HG03060 (cell line): ENCODE measurements around the gene KTN1.

Experiments
- ATAC-seq: cut with Tn5 transposase; IDR thresholded peaks from one replicate; pipeline ENCODE4 v1.9.1; 2021; ENCODE audit warnings: low read depth, moderate number of reproducible peaks; ENCODE audit not compliant: unreplicated experiment

The KTN1 gene

DNA sequence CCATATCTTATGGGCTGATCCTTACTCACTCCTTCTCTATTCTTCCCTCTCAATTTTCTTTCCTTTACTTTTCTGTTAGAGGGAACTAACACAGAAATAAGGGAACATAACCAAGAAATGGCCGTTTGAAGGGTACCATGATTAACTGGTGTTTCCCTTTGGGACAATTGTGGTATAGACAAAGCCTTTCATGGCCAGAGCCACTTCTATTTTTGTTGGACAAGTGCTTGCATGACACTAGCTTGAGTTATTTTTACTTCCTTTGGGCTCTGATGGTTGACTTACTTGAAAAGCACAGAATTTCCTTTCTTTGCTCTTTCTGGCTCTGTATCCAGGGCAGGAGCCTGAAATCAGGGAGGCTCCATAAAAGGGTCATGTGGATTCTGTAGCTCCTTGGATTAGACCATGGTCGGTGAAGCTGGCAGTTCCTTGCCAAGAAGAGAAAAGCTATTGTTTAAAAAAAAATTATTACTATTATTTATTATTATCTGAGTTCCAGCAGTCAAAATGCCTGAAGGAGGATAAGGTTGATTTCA, 130.6 kb downstream of the KTN1 start:
- ATAC-seq = no peak

DNA sequence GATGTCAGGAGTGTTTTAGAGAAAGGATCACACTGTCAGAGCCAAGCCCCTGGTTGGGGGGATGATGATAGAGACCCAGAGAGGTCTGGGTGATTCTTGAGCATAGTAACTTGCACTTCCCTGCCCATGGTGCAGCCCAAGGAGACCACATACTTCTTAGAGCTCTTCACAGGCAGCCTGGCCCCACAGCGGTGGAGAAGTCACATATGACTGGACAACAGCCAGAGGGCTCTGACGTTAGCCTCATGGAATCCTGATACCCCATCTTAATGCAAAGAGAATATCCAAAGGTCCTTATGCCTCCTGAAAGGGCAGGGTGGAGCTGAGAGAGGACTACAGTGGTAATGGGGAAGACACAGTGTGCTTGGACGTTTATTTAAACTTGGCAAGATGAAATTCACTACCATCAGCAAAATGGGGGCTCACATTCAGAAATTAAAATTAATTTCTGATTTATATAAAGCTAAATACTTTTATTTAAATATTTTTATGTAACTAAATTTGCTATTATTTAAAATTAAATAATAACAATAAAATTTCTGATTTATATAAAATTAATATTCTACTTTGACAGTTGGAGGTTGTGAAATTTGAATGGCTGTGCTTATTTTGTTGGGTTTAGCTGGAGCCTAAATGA, 131.3 kb downstream of the KTN1 start:
- ATAC-seq = no peak

DNA sequence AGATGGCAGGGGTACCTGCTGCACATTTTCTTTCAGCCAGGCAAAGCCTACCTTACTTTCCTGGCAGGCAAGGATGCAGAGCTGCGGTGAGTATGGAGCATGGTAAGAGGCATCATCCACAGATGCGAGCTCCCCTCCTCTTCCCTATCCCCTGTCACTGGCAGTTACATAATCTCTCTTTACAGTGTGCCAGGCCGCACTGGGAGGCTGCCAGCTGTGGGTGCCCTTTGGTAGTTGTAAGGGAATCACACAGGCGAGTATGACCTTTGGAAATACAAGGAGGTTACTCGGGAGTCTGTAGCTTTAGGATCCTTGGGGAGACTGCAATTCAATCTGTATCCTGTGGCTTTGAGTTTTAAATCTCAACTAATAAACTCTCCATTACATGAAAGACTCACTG, 132.5 kb downstream of the KTN1 start:
- no peak for ATAC-seq

DNA sequence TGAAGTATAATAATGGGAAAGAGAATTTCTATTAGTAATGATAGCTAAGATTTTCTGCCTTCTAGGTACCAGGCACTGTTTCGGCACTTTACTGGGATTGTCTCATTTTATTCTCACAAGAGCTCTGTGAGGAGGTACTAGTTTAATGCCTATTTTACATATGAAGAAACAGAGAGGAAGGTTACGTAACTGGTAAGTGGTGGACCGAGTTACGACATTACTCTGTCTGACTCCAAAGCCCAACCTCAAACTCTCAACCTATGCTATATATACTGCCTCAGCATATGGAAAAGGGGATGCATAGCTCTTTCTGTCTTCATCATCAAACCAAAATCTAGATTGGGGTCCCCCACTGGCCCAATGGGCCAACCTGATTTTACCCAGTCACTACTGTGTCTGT, 133.5 kb downstream of the KTN1 start:
- no peak for ATAC-seq

DNA sequence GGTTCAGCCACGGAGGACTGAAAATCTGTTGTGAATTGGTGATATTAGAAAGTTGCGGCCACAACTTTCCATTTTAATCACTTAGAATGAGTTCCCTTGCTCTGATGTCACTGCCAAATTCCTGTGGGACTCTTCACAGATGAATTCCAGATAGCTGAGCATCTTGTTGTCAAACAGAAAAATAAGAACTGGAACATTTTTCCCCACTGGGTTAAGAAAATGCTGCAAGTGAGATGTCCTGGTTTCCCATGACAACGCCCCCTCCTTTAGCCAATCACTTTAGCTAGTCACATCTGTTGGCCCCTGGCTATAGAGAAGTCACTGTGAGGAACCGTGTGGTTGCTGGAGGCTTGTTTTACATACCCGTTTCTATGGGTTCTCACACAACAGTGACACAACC, 135.9 kb downstream of the KTN1 start:
- ATAC-seq = no peak

DNA sequence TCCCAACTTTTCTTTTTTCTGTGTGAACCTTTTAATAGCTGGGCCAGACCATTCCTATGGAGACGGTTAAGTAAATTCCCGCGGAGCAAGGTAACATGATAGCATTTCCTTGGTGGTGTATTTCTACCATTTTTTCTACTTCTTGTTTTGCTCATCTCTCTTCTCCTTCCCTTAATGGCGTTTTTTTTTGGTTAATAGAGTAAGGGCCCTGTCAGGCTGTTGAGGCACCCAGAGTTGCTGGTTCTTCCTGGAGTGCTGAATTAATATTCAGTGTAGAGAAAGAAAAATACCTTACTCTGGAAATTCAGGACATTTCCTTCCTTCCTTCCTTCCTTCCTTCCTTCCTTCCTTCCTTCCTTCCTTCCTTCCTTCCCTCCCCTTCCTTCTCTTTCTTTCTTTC, 137.6 kb downstream of the KTN1 start:
- ATAC-seq = no peak

DNA sequence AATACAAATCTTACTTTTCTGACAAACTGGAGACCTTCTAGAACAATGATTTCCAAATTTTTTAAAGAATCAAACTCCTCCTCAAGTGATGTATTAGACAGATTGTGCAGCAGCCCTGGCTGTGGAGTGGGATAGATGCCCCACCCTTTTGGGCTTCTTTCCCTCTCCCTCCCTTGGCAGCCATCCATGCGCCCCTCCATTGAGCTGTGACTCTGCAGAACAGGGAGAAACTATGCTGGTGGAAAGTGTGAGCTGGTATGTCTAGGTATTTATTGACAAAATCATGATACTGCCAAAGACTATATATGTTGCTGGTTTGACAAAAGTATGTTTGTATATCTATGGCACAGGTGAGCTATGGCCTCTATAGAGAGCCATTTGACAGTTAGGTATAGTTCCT, 138.5 kb downstream of the KTN1 start:
- no peak for ATAC-seq

DNA sequence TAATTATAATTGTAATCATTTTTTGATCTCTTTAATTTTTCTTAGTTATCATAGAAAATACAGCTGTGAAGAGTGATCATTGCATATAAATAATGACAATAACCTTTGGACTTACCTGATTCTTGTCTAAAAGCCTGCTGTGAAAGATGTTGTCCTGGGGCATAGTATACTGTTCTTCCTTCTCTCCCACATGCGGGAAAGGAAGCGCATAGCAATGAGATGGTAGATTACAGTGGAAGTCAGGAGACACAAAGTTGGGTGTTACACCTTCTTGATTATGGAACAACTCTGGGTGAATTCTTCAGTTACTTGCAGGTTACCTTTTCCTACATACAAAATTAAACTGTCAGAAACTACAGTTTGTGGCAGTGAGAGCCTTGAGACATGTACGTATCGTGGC, 140.8 kb downstream of the KTN1 start:
- ATAC-seq = no peak

DNA sequence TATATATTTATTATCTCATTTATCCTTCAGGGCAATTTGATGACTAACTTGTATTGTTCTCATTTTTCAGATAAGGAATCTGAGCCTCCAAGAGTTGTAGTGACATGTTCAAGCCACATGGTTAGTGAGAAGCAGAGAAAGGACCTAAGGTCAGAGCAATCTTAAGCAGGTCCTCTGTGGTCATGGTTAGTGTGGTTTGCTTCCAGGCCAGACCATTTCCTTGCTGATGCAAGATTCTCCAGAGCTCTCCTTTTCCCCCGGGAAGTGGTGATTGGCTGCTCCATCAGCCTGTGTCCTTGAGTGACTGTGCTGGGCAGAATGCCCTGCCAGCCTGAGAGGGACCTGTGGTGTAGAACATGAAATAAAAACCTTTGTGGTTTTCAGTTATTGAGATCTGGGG, 141.3 kb downstream of the KTN1 start:
- ATAC-seq = no peak

DNA sequence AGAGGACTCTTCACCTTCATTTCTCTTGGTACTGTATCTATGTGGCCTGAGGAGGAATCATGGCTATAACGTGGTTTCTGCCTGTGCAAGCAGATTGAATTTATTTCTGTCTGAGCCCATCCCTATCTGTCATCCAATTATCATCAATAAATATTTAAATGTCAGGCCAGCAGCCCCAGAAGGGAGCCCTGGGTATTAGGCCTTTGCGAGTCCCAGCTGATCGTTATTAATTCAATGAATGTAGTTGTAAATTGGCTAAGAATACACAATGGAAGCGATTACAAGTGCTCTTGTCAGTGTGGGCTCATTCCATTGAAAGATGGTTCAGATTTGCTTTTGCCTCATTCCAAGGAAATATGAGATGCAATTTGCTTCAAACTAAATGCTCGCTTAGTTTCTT, 142.0 kb downstream of the KTN1 start:
- ATAC-seq = no peak

DNA sequence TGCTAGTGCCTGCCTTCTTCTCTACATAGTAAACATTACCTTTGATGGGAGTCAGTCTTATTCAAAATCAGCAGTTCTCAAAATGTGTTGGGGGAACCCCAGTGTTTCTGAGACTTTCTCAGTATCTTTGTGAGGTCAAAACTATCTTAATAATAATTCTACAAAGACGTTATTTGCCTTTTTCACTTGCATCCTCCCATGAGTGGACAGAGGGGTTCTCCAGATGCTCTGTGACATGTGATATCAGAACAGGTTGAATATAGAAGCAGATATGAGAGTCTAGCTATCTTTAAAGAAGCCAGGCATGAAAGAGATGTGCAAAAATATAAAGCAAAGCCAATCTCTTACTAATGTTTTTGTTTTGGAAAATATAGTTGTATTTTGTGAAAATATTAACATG, 144.7 kb downstream of the KTN1 start:
- no peak for ATAC-seq

DNA sequence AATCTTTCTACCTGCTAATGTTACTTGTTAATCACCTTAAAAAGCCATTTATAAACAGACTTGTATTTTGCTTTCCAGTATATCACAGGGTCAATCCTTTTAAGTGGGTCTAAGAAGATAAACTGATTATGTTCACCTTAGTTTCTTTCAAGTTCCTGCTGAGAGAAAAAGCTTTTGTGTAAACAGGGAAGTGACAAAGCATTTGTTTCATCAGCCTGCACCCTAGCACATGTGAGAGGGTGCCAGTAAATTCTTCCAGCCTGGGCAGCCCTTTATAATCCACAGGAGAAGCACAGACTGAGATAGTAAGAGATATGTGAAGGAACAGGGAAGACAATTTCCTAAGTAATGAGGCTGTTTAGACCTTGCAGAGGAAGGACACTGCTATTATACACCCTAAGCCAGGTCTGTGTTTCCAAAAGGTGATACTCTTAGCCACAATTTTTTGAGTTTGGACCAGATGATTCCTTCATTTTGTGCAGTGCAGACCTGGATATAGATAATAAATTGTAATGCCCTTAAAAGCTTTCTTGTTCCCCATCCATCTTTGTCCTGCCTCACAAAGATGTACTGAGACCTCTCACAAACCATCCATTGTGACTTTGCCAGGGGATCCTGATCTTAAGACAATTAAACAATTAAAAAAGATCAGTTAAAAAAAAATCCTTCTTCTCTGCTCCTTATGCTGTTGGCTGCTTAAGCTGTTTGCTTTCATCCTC, 150.7 kb downstream of the KTN1 start:
- ATAC-seq = no peak

DNA sequence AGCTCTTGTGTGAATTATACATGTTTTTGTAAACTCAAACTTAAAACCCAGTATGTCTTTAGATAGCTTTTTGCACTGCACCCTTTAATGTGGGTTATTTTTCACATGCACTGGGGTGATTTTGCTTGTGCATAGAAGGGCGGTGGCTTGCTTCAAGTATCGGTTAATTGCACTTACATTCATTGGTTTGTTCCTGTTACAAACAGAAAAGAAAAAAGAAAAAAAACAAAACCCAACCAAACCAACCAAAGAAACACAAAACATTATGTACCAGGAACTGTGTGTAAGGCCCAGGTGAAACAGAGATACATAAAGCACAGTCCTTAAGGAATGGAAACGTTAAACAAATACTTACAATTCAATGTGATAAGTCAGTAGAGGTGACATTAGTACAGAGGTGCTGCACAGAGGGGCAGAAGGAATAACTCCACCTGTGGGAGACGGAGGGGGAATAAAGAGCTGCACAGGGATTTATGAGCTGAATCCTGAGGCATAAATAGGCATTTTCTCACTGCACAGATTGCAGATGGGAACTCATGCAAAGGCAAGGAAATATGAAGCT, 151.4 kb downstream of the KTN1 start:
- no peak for ATAC-seq

DNA sequence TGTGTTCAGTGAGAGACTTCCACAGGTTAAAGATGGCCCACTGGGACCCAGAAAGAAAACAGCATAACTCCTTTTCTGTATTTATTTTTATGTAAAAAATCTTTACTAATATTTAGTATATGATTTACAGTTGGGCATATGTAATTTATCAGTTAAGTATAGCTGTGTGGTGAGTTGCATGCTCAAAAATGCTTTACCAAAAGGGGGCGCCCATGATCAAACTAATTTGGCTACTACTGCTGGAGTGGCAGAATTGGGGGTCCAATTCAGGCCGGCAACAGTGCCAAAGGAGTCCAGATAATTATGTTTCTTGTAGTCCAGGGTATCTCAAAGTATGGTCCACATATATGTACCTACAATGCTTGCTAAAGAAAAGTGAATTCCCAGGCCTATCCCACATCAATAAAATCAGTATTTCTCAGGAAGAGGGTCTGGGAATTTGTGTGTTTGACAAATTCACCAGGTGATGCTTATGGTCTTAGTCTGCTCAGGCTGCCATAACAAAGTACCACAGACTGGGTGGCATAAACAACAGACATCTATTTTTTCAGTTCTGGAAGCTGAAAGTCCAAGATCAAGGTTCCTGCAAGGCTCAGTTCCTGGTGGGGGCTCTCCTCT, 152.0 kb downstream of the KTN1 start:
- no peak for ATAC-seq

DNA sequence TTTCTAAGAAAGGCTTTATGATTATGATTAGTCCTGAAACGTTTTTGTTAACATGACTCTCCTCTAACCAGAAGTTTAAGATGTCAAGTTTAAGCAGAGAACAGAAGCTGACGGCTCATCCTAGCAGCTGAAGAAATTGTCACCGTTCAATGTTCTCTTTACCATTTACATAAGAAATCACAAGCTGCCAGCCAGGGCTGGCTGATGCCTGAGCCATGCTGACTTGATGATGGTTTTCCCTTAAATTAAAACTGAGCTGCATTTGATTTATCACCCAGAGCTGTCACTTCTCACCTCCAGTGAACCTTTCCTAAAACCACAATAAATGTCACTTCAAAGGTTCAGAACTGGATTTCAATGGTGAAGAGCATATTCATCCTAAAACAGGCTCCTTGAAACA, 153.6 kb downstream of the KTN1 start:
- no peak for ATAC-seq
